Hematopoietic multipotent progenitor cell (in vitro differentiated cells): ENCODE results near the gene BBS12. TPM values are rescaled to one million over a fixed set of nuclear protein-coding genes. Genes with fewer than 3 reads are reported as not detected.
A peak's percentile ranks its signal among the peaks of the same experiment; 100 is the strongest.

Experiments used
- DNase-seq, 3 donors: peaks; one replicate each; pipeline ENCODE4 v3.0.0-alpha.2; 2011 to 2015; ENCODE audit warnings: low read depth in 2 of 3, low spot score in 2 of 3
- total RNA-seq: library from RNA; depleted of rRNA; stranded (reverse); fragments of >200 nt; gene quantifications from one replicate; pipeline ENCODE4 v1.2.3, GENCODE V29; 2012

BBS12 gene
- total RNA-seq, 1 donor = 1.6 TPM

GRCh38 chr4:122712782-122713181 lies 19.7 kb upstream of the BBS12 start:
- no peak for DNase-seq

- DNase-seq = no peak
Measured at GRCh38 chr4:122715221-122715620, 17.3 kb upstream of the BBS12 start.

- DNase-seq = peak; percentile 29 to 72 (median 44)
Measured at GRCh38 chr4:122716825-122717448, 15.6 kb upstream of the BBS12 start.

- DNase-seq = no peak
Measured at GRCh38 chr4:122718281-122718680, 14.2 kb upstream of the BBS12 start.

- no peak for DNase-seq
Measured at GRCh38 chr4:122722256-122722655, 10.2 kb upstream of the BBS12 start.

GRCh38 chr4:122728856-122729255 lies 3.6 kb upstream of the BBS12 start:
- no peak for DNase-seq

- no peak for DNase-seq
Measured at GRCh38 chr4:122731676-122732075, 828 bp upstream of the BBS12 start.

- no peak for DNase-seq
Measured at GRCh38 chr4:122733787-122734120, 1.2 kb downstream of the BBS12 start.

GRCh38 chr4:122739174-122739573 lies 6.7 kb downstream of the BBS12 start:
- no peak for DNase-seq

GRCh38 chr4:122742933-122743829 lies 10.7 kb downstream of the BBS12 start:
- DNase-seq = no peak

- no peak for DNase-seq
Measured at GRCh38 chr4:122744229-122744628, 11.7 kb downstream of the BBS12 start.

GRCh38 chr4:122746485-122746965 lies 14.0 kb downstream of the BBS12 start:
- DNase-seq = no peak

- DNase-seq = no peak
Measured at GRCh38 chr4:122747068-122747467, 14.6 kb downstream of the BBS12 start.

GRCh38 chr4:122747883-122748282 lies 15.4 kb downstream of the BBS12 start:
- DNase-seq = no peak

GRCh38 chr4:122749704-122750454 lies 17.4 kb downstream of the BBS12 start:
- no peak for DNase-seq

GRCh38 chr4:122755675-122756074 lies 23.2 kb downstream of the BBS12 start:
- no peak for DNase-seq

GRCh38 chr4:122758033-122758432 lies 25.5 kb downstream of the BBS12 start:
- peak in 2 of 3 donors; percentile 12 to 53 for DNase-seq

- DNase-seq = no peak
Measured at GRCh38 chr4:122759639-122760310, 27.3 kb downstream of the BBS12 start.

- DNase-seq = peak in 1 of 3 donors; percentile 35
Measured at GRCh38 chr4:122762520-122762919, 30.0 kb downstream of the BBS12 start.

GRCh38 chr4:122762966-122763716 lies 30.6 kb downstream of the BBS12 start:
- no peak for DNase-seq
